Gastrocnemius medialis (tissue), 4 donors: ENCODE results near the gene ARHGAP42. TPM values are rescaled to one million over a fixed set of nuclear protein-coding genes. Genes with fewer than 3 reads are reported as not detected.

Source experiments
- ATAC-seq, 2 donors: fragments of 150-250 bp; one replicate each; pipeline ENCODE4 v1.9.1; 2016
- DNase-seq, 2 donors: peaks; one replicate each; pipeline ENCODE4 v3.0.0-alpha.2; 2019
- H3K27ac ChIP-seq, 4 donors: fragments of 200-600 bp; sonication (generic); 1 replicate in 1 of 4; 2 replicates in 3 of 4; pipeline ENCODE4 v1.5.1; 2016 to 2018; ENCODE audit warnings: mild to moderate bottlenecking in 2 of 4, moderate library complexity in 1 of 4
- H3K27me3 ChIP-seq, 3 donors: fragments of 200-600 bp; sonication (generic) in 2 of 3; 1 replicate in 1 of 3; 2 replicates in 2 of 3; pipeline versions ENCODE4 v1.5.1 to v1.6.0; 2016 to 2019; ENCODE audit warnings: mild to moderate bottlenecking in 1 of 3, moderate library complexity in 1 of 3
- H3K36me3 ChIP-seq, 2 donors: fragments of 200-600 bp; sonication (generic) in 1 of 2; one replicate each; pipeline ENCODE4 v1.5.1; 2017 to 2018
- H3K4me1 ChIP-seq, 2 donors: fragments of 200-600 bp; sonication (generic) in 1 of 2; one replicate each; pipeline ENCODE4 v1.5.1; 2016 to 2017; ENCODE audit warnings: mild to moderate bottlenecking in 2 of 2
- H3K4me3 ChIP-seq, 4 donors: fragments of 200-600 bp; sonication (generic) in 3 of 4; 1 replicate in 1 of 4; 2 replicates in 3 of 4; pipeline ENCODE4 v1.5.1; 2016 to 2019; ENCODE audit warnings: mild to moderate bottlenecking in 2 of 4
- H3K9me3 ChIP-seq, 3 donors: fragments of 200-600 bp; sonication (generic) in 2 of 3; 1 replicate in 1 of 3; 2 replicates in 2 of 3; pipeline ENCODE4 v1.5.1; 2016 to 2019
- CTCF ChIP-seq, 5 experiments: fragments of 450-650 bp in 3 of 5; fragments of 200-600 bp in 2 of 5; sonication (generic) in 2 of 5; IDR thresholded peaks in 4 of 5; conservative IDR thresholded peaks in 1 of 5; 1 replicate in 4 of 5; 2 replicates in 1 of 5; pipeline ENCODE4 v1.5.1; 2016 to 2019; ENCODE audit warnings: antibody characterized with exemption in 5 of 5, mild to moderate bottlenecking in 3 of 5, moderate library complexity in 3 of 5
- POLR2A ChIP-seq, 2 donors: fragments of 450-650 bp; IDR thresholded peaks; one replicate each; pipeline ENCODE4 v1.6.1; 2017; ENCODE audit warnings: antibody characterized with exemption in 2 of 2, mild to moderate bottlenecking in 2 of 2, moderate library complexity in 2 of 2
- in situ Hi-C, 4 donors: fragments of 200-750 bp; cut with MboI; loops; one replicate each; pipeline versions ENCODE4 v1.15.0 to v1.8.0; 2017; ENCODE audit warnings: low sequenced_read_pairs in 4 of 4
- intact Hi-C: fragments of 100-400 bp; cut with DNase I; formaldehyde crosslinking; loops from one replicate; pipeline ENCODE4 v1.15.1; 2023; ENCODE audit warnings: low total_unique reads
- total RNA-seq, 4 donors: library from RNA; depleted of rRNA; stranded (reverse); fragments of >200 nt; gene quantifications; one replicate each; pipeline versions ENCODE4 v1.1.0 to v1.2.3, GENCODE V29; 2016

Gene ARHGAP42
- total RNA-seq, 4 donors from 2014 or later: 6.0 to 13.9 (median 10.2) TPM

GRCh38 chr11:100930185-100930778 lies 243.2 kb downstream of the ARHGAP42 start:
- peak; percentile 47 to 61 for ATAC-seq
- H3K4me3 ChIP-seq: no peak overlapping the region
- in situ Hi-C loops: loop anchor here (5.0 to 10.0 kb wide), 4 partner anchors 73 to 355 kb away; no protein-coding TSS in a partner anchor

DNA sequence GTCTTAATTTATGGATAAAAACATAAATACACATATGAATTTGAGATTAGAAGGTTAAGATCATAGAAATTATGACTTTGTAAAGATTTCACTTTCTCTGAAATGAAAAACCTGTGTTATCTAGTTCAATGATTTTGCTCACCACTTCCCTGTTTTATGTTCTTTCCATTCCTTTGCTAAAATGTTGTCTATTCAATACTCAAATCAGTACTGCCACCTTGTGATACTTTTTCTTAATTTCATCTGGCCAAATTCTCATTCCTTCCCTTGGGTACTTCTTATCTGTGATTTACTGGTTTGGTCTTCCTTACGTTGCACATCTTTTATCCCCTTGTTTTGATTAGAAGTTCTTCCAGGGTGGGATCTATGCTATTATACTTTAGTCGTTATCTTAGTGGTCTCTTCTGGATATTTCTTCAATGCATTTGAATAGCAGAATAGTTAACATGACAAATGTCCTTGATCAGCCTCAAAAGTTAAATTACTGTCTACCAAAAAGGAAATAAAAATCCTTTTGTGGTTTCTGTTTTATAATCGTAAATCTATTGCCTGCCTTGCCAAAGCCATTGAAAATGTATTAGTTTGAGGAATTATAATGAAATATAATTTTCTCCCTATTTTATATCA lies 245.5 kb downstream of the ARHGAP42 start:
- Histone ChIP-seq H3K27ac (no peak overlapping the region), H3K36me3 (no peaks in the 10 kb centered on the region), H3K4me1 (no peaks in the 10 kb centered on the region), H3K9me3 (no peaks in the 10 kb centered on the region), H3K4me3 (no peak overlapping the region), H3K27me3 (no peaks in the 10 kb centered on the region)
- ATAC-seq (no peak), DNase-seq (no peak)
- TF ChIP-seq POLR2A (IDR thresholded peaks at IDR 0.05) (no peak), CTCF (IDR thresholded peaks at IDR 0.05 in 4 of 5, conservative IDR thresholded peaks at IDR 0.05 in 1 of 5) (no peak)
- intact Hi-C loops (loop anchor here (5.0 kb wide), 2 partner anchors 75 to 250 kb away; no protein-coding TSS in a partner anchor), in situ Hi-C loops (loop anchor here (5.0 to 10.0 kb wide), 4 partner anchors 75 to 358 kb away; no protein-coding TSS in a partner anchor)

More at GRCh38 chr11:100930185-100930778, 243.2 kb downstream of the ARHGAP42 start:
- no peaks in the 10 kb centered on the region for H3K36me3 ChIP-seq
- H3K27me3 ChIP-seq: no peaks in the 10 kb centered on the region
- TF ChIP-seq POLR2A (IDR thresholded peaks at IDR 0.05) (no peak), CTCF (IDR thresholded peaks at IDR 0.05 in 4 of 5, conservative IDR thresholded peaks at IDR 0.05 in 1 of 5) (peak; percentile 46 to 65 (median 51))
- no peaks in the 10 kb centered on the region for H3K4me1 ChIP-seq
- H3K27ac ChIP-seq: no peak overlapping the region
- intact Hi-C loops: loop anchor here (2.0 to 5.0 kb wide), 3 partner anchors 73 to 353 kb away; no protein-coding TSS in a partner anchor
- H3K9me3 ChIP-seq: no peaks in the 10 kb centered on the region
- no peak for DNase-seq

DNA sequence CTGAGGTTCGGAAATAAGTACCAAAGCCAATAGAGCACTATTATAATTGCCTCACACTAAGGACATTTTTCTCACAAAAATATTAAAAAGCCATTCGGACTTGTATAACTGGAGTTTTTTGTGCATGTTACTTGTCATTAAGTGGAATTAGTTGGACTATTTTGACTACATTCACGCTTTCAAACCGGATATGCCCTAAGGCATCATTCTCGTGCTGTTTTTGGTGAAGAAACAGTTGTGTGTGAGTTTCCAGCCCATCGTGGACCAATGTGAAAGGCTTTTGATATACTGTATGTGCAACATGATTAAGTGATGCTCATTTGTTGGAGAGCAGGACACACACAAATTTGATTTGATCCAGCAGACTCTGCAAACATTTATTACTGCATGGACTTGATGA lies 249.7 kb downstream of the ARHGAP42 start:
- Histone ChIP-seq H3K27ac (no peak overlapping the region), H3K36me3 (no peaks in the 10 kb centered on the region), H3K4me3 (no peak overlapping the region), H3K27me3 (no peaks in the 10 kb centered on the region), H3K4me1 (peaks cover 2% of the 10 kb centered on the region in 2 donors), H3K9me3 (no peaks in the 10 kb centered on the region)
- ATAC-seq (no peak), DNase-seq (no peak)
- in situ Hi-C loops: loop anchor here in 1 of 4 donors (10.0 kb wide), 1 partner anchor 362 kb away; no protein-coding TSS in a partner anchor
- intact Hi-C loops: no loop called here
- no peak for TF ChIP-seq POLR2A (IDR thresholded peaks at IDR 0.05)
- no peak for TF ChIP-seq CTCF (IDR thresholded peaks at IDR 0.05 in 4 of 5, conservative IDR thresholded peaks at IDR 0.05 in 1 of 5)

- in situ Hi-C loops: loop anchor here in 1 of 4 donors (10.0 kb wide), 1 partner anchor 365 kb away; no protein-coding TSS in a partner anchor
- no peak for ATAC-seq
Observed at GRCh38 chr11:100939571-100939970, 252.5 kb downstream of the ARHGAP42 start.

More at GRCh38 chr11:100939571-100939970, 252.5 kb downstream of the ARHGAP42 start:
- no peak for DNase-seq
- intact Hi-C loops: no loop called here
- Histone ChIP-seq H3K4me1 (peaks cover 2 to 5% of the 10 kb centered on the region in 2 donors), H3K9me3 (no peaks in the 10 kb centered on the region), H3K27ac (no peak overlapping the region), H3K4me3 (no peak overlapping the region), H3K27me3 (no peaks in the 10 kb centered on the region), H3K36me3 (no peaks in the 10 kb centered on the region)
- TF ChIP-seq CTCF (IDR thresholded peaks at IDR 0.05 in 4 of 5, conservative IDR thresholded peaks at IDR 0.05 in 1 of 5) (no peak), POLR2A (IDR thresholded peaks at IDR 0.05) (no peak)
